HG02981 (cell line): ENCODE measurements around the gene ASCC3.

ENCODE experiments used
- ATAC-seq: cut with Tn5 transposase; IDR thresholded peaks from one replicate; pipeline ENCODE4 v1.9.1; 2021; ENCODE audit warnings: mild to moderate bottlenecking, moderate library complexity; ENCODE audit not compliant: unreplicated experiment

Gene ASCC3

DNA sequence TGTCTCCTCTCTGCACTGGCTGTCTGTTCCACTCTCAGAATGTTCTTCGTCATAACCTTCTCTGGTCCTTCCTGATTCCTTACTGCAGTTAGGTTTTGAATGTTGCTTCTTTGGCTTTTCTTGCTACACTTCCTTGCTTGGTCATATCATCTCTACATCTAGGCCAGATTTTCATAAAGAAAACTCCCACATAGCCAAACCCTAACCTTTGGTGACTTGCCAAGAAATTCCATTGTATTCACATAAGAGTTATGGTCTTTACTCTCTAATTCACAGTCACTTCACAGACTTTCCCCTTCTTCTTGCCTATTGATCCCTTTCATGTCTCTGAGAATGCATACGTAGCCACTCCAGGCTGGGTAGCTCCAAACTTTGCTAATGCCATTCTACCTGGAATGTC is 374.5 kb downstream of the ASCC3 start:
- no peak for ATAC-seq

DNA sequence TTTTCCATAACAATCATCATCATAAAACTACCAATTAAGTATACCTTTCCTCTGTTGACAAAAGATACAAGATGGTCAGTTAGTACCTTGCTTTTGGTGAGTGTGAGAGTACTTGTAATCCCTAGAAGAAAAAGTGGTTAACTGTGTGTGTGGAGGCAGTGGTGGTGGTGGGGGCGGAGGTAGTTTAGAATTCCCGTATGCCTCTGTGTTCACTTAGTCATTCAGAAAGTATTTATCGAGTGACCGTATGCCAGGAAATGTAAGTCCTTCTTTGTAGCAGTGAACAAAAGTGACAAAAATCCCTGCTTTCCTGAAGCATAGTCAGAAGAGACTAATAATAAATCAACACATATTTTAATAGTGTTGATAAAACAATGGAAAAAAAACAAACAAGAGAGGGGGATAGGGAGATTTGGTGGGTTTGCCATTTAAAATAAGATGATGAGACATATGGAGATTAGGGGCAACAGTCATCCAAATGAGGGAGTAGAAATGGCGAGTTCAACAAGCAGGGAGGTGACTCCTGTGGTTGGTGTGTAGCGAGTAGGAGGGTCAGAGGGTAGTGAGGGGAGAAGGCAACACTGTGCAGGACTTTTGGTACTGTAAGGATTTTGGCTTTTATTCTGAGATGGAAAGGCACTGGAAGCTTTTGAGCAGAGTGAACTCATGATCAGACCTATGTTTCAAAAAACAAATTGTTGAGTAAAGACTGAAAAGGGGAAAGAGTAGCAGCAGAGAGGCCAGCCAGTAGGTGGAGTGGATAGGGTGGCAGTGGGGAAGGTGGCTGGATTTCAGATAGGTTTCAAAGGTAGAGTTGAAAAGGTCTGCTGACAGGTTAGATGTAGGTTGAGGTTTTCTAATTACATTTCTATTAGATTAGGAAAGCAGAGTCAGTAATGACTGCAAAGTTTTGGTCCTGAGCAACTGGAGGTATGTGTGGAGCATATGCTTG is 376.1 kb downstream of the ASCC3 start:
- ATAC-seq: no peak

DNA sequence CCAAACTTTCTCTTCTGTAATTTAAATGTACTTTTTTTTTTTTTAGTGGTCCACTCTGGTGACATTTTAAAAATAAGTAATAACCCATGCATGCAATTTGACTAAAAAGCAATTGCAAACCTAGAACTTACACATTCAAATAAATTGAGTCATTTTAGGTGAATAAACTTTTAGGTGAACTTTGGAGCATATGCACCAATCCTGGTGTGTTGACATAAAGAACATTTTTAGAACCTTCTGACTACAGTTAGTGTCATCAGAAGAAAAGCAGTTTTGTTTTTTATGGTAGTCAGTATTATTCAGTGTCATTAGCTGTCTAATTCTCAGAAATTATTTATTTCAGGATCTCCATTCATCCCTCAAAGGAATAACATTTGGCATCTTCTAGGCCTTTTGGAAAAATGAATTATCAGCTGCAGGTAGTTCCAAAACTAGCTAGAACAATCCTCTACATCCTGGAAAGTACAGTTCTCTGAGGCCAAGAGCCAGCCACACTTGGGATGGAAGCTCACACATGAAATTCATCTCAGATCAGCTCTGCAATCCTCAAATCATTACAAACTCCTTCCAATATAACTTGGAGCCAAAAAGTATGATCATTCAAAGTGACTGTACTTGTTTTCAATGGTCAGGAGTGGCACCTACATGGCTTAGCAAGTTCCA is 378.0 kb downstream of the ASCC3 start:
- ATAC-seq: no peak

- no peak for ATAC-seq
Measured at GRCh38 chr6:100493206-100493888, 387.8 kb downstream of the ASCC3 start.

GRCh38 chr6:100491952-100492670 is 389.0 kb downstream of the ASCC3 start:
- no peak for ATAC-seq

DNA sequence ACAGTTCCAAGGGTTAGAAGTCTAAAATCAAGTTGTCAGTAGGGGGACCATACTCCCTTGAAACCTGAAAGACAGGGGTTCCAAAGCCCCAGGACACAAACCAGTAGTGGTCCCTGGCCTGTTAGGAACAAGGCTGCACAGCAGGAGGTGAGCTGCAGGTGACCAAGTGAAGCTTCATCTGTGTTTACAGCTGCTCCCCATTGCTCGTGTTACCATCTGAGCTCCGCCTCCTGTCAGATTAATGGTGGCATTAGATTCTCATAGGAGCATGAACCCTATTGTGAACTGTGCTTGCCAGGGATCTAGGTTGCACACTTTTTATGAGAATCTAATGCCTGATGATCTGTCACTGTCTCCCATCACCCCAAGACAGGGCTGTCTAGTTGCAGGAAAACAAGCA is 391.1 kb downstream of the ASCC3 start:
- no peak for ATAC-seq

GRCh38 chr6:100488244-100488643 is 392.9 kb downstream of the ASCC3 start:
- no peak for ATAC-seq

- no peak for ATAC-seq
Measured at GRCh38 chr6:100487638-100488037, 393.5 kb downstream of the ASCC3 start.

- no peak for ATAC-seq
Measured at GRCh38 chr6:100485268-100485667, 395.9 kb downstream of the ASCC3 start.

DNA sequence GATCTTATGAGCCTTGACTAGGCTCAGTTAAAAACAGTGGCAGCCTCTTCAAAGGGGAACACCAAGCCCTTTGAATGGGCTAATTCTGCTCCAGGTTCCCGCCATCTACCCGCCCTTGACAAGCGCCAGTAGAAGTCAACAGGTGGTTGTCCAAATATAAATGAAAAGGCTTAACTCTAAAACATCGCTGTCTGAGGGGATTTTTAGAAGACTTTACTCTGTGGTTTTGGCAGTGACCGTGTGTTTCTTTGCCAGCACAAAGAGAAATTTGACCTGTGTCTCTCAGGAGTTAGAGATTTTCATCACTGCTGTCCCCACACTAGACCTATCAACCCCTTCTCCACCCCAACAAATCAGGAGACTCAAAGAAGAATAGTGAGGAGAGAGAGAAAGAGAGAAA is 396.7 kb downstream of the ASCC3 start:
- no peak for ATAC-seq

- no peak for ATAC-seq
Measured at GRCh38 chr6:100482698-100483097, 398.4 kb downstream of the ASCC3 start.

- peak; percentile 33 for ATAC-seq
Measured at GRCh38 chr6:100479179-100480035, 401.7 kb downstream of the ASCC3 start.

GRCh38 chr6:100475554-100476320 is 405.4 kb downstream of the ASCC3 start:
- ATAC-seq: peak; percentile 73

DNA sequence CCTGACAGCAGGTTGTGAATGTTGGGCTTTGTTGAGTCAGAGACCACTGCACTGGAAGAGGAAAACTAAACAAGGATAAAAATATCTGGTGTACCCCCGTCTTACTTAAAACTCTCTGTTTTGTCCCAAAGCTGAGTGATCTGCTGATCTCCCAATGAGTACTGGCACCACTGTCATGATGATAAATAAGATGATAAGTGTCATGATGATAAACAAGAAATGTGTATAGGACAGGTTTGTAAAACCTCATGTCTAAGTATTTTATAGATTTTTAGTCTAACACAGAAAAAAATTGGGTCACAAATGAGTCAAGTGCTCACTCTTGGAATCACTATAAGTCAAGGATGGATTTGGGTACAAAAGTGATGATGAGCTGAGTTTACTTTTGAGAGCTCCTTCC is 407.9 kb downstream of the ASCC3 start:
- no peak for ATAC-seq

GRCh38 chr6:100472674-100473073 is 408.5 kb downstream of the ASCC3 start:
- peak; percentile 87 for ATAC-seq

DNA sequence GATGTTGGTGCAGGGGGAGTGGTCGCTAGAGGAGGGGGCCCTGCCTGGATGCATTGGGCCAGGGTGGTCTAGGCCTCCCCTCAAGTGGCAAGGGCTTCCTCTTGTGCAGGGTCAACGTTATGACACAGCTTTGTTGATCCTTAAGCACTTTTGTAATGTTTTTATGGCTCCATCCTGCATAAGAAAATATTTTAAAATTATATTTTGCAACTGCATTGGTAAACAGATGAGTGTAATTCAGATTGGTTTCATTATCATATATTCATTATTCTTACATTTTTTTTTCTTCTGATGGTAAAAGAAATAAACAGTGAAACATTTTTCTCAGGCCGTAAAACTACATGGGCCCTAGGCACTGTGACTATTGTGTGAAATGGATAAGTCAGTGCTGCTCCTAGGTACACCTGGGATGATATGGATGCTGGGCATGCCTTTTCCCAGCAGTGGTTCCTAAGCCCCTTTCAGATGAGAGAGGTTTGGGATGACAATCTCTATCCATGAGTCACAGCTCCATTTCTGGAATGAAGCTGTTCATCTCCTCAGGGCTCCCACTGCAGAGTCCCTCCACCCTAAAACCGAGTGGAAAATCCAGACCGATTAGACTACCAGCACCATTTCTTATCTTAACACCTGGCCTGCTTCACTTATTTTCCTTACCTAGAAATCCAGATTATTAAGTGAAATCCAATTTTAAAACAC is 410.6 kb downstream of the ASCC3 start:
- no peak for ATAC-seq

- ATAC-seq: no peak
Measured at GRCh38 chr6:100469101-100469859, 411.8 kb downstream of the ASCC3 start.
